ENCODE measurements around the gene PKD2L2.
"Not testable (repeated sequence)": the region's sequence is repeated elsewhere in the genome, so short reads cannot be mapped to it uniquely, and the experiment has no call there.

The PKD2L2 gene

GRCh38 chr5:137890845-137891244, 1.6 kb downstream of the PKD2L2 start:
- no peak for DNase-seq

GRCh38 chr5:137891849-137892248, 2.6 kb downstream of the PKD2L2 start:
- DNase-seq, result no peak

GRCh38 chr5:137894586-137894985, 5.3 kb downstream of the PKD2L2 start:
- DNase-seq, result no peak

- DNase-seq, result no peak
Observed at GRCh38 chr5:137896560-137896959, 7.3 kb downstream of the PKD2L2 start.

GRCh38 chr5:137899493-137899892, 10.2 kb downstream of the PKD2L2 start:
- no peak for DNase-seq

- DNase-seq, result no peak
Observed at GRCh38 chr5:137901011-137901817, 12.0 kb downstream of the PKD2L2 start.

- no peak for DNase-seq
Observed at GRCh38 chr5:137902408-137903133, 13.3 kb downstream of the PKD2L2 start.

GRCh38 chr5:137914758-137915157, 25.5 kb downstream of the PKD2L2 start:
- DNase-seq, result no peak

- no peak for DNase-seq
Observed at GRCh38 chr5:137916923-137917322, 27.7 kb downstream of the PKD2L2 start.

- DNase-seq, result no peak
Observed at GRCh38 chr5:137921931-137922330, 32.7 kb downstream of the PKD2L2 start.

- no peak for DNase-seq
Observed at GRCh38 chr5:137923856-137924255, 34.6 kb downstream of the PKD2L2 start.

GRCh38 chr5:137932800-137933199, 43.5 kb downstream of the PKD2L2 start:
- no peak for DNase-seq

GRCh38 chr5:137933491-137933911, 44.2 kb downstream of the PKD2L2 start:
- no peak for DNase-seq

GRCh38 chr5:137935190-137935589, 45.9 kb downstream of the PKD2L2 start:
- no peak for DNase-seq

- DNase-seq, result no peak
Observed at GRCh38 chr5:137935694-137936093, 46.4 kb downstream of the PKD2L2 start.

- DNase-seq, result no peak
Observed at GRCh38 chr5:137937994-137938750, 48.9 kb downstream of the PKD2L2 start.

- no peak for DNase-seq
Observed at GRCh38 chr5:137938751-137939143, 49.5 kb downstream of the PKD2L2 start.

- DNase-seq, result no peak
Observed at GRCh38 chr5:137939331-137939730, 50.1 kb downstream of the PKD2L2 start.

GRCh38 chr5:137944280-137944679, 55.0 kb downstream of the PKD2L2 start:
- not testable (repeated sequence) for DNase-seq

- DNase-seq, result no peak
Observed at GRCh38 chr5:137945825-137946224, 56.6 kb downstream of the PKD2L2 start.

- no peak for DNase-seq
Observed at GRCh38 chr5:137954131-137954879, 65.0 kb downstream of the PKD2L2 start.

GRCh38 chr5:137957948-137958347, 68.7 kb downstream of the PKD2L2 start:
- DNase-seq, result no peak

- DNase-seq, result no peak
Observed at GRCh38 chr5:137959488-137959887, 70.2 kb downstream of the PKD2L2 start.

All from stimulated activated CD4-positive, alpha-beta T cell treated with anti-CD3 and anti-CD28 coated beads, Interleukin-4, amount 100 ng/mL, for 1 hour (primary cell).